Ectodermal cell (in vitro differentiated cells): ENCODE results near the gene ZDHHC5.

Experiments
- H3K27ac ChIP-seq: 2 replicates; pipeline ENCODE4 v1.7.0; 2013; ENCODE audit warnings: mild to moderate bottlenecking, low read depth, low read length; ENCODE audit not compliant: insufficient read depth, poor library complexity, severe bottlenecking
- H3K27me3 ChIP-seq: 2 replicates; pipeline ENCODE4 v1.7.0; 2013; ENCODE audit warnings: mild to moderate bottlenecking, low read length; ENCODE audit not compliant: insufficient read depth, control insufficient read depth, poor library complexity, severe bottlenecking
- H3K36me3 ChIP-seq: one replicate; pipeline ENCODE4 v1.7.0; 2013; ENCODE audit warnings: low read length; ENCODE audit not compliant: control insufficient read depth, insufficient read depth
- H3K4me1 ChIP-seq: one replicate; pipeline ENCODE4 v1.7.0; 2013; ENCODE audit warnings: low read length; ENCODE audit not compliant: control insufficient read depth, insufficient read depth
- H3K4me3 ChIP-seq: 2 replicates; pipeline ENCODE4 v1.7.0; 2013; ENCODE audit warnings: low read depth, low read length, control low read depth; ENCODE audit not compliant: insufficient read depth
- H3K9me3 ChIP-seq: 2 replicates; pipeline ENCODE4 v1.7.0; 2013; ENCODE audit warnings: mild to moderate bottlenecking, low read length, moderate library complexity; ENCODE audit not compliant: control insufficient read depth
- WGBS, 2 experiments: methylation state at CpG; one replicate each; pipeline ENCODE4 v1.1.7; 2013; ENCODE audit warnings: missing lambda C conversion rate in 2 of 2; 5-methylcytosine and 5-hydroxymethylcytosine counted together

The ZDHHC5 gene

GRCh38 chr11:57634311-57634710 is 33.6 kb upstream of the ZDHHC5 start:
- no peak overlapping the region for H3K27ac ChIP-seq
- H3K36me3 ChIP-seq, result no peaks in the 10 kb centered on the region
- peaks cover 11% of the 10 kb centered on the region for H3K4me1 ChIP-seq
- H3K4me3 ChIP-seq, result no peak overlapping the region
- H3K9me3 ChIP-seq, result no peaks in the 10 kb centered on the region
- H3K27me3 ChIP-seq, result no peaks in the 10 kb centered on the region

DNA sequence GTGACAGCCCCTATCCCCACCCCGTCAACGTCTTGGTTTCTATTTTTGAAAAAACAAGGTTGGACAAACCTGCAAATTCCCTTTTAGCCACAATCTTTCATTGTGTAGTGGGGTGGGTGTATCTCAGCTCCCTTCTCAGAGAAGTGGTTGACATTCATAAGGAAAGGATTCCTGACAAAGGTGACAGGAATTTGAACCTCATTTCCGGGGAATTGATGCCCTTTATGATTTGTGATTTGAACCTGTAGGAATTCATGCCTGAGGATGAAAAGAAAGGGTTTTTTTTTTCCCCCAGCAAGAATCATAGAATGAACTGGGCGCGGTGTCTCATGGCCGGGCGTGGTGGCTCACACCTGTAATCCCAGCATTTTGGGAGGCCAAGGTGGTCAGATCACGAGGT is 32.7 kb upstream of the ZDHHC5 start:
- H3K9me3 ChIP-seq, result no peaks in the 10 kb centered on the region
- no peak overlapping the region for H3K27ac ChIP-seq
- peaks cover 11% of the 10 kb centered on the region for H3K4me1 ChIP-seq
- H3K27me3 ChIP-seq, result no peaks in the 10 kb centered on the region
- H3K4me3 ChIP-seq, result no peak overlapping the region
- 92 to 95% methylated on average over 8 of the region's 8 CpGs for WGBS, 2 experiments
- no peaks in the 10 kb centered on the region for H3K36me3 ChIP-seq

- peak overlapping the region; percentile 95 for H3K4me3 ChIP-seq
- 11 to 14% methylated on average over 18 of the region's 18 CpGs for WGBS, 2 experiments
- H3K27ac ChIP-seq, result peak overlapping the region; percentile 98
- H3K4me1 ChIP-seq, result peaks cover 27% of the 10 kb centered on the region
- H3K27me3 ChIP-seq, result no peaks in the 10 kb centered on the region
- no peaks in the 10 kb centered on the region for H3K9me3 ChIP-seq
- no peaks in the 10 kb centered on the region for H3K36me3 ChIP-seq
These were observed 30.3 kb upstream of the ZDHHC5 start for GRCh38 chr11:57637626-57638004.

DNA sequence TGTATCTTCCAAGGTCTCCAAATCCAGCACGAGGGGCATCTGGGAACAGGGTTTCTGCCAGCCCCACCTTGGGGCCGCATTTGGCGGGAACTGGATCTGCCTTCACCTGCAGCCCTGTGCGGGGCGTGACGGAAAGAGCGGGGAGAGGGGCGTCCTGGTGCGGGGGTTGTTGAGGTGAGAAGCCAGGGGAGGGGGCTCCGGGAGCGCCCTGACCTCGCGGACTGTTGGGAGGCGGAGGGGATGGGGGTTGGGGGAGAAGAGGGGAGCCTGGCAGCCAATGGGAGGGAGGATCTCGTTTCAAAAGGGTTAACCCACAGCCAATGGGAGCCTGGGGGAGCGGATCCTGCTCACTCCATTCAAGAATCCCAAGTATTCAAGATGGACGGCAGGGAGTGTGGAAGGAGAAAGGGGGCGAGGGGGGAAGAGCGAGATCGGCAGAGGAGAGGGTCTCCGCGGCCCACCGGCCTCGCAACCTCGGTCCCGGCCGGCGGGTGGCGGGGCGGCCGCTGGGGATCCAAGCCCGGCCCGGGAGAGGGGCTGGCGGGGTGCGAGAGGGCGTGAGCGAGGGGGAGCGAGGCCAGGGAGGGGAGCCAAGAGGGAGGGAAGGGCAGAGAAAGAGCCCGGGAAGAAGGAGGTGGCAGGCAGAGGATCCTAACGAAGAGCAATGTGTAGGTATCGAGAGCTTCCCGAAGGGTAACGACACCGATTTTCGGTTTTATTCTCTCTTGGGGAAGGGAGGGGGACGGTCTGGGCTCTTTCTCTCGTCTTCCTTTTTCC is 29.7 kb upstream of the ZDHHC5 start:
- Histone ChIP-seq H3K27me3 (no peaks in the 10 kb centered on the region), H3K9me3 (no peaks in the 10 kb centered on the region), H3K36me3 (no peaks in the 10 kb centered on the region), H3K4me1 (peaks cover 27% of the 10 kb centered on the region), H3K4me3 (peak overlapping the region; percentile 95), H3K27ac (peak overlapping the region; percentile 98)
- 0% methylated on average over 47 of the region's 47 CpGs for WGBS, 2 experiments

DNA sequence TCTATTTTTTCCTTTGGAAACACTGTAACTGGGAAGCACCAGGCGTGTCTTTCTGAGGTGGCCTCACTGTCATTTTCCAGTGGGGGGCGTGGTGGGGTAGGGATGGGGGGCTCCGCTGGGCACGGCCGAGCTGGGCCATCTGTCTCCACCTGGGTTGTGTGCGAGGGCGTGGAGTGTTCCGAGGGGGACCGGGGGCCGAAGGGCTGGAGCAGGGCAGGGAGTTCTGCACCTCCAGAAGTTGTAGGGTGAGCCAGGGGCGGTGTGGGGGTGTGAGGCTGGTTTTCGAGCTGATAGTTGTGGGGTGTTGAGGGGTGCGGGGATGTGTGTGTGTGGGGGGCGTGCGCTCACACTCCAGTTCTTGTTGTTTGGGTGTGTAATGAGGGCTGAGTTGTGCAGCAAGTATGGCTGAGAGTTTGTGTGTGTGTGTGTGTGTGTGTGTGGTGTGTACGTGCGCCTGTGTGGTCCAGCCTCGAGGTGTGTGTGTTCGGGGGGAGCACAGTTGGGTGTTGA is 29.0 kb upstream of the ZDHHC5 start:
- H3K36me3 ChIP-seq, result no peaks in the 10 kb centered on the region
- H3K27me3 ChIP-seq, result no peaks in the 10 kb centered on the region
- peak overlapping the region; percentile 95 for H3K4me3 ChIP-seq
- H3K27ac ChIP-seq, result peak overlapping the region; percentile 98
- H3K4me1 ChIP-seq, result peaks cover 27% of the 10 kb centered on the region
- 1% methylated on average over 19 of the region's 19 CpGs for WGBS, 2 experiments
- no peaks in the 10 kb centered on the region for H3K9me3 ChIP-seq

DNA sequence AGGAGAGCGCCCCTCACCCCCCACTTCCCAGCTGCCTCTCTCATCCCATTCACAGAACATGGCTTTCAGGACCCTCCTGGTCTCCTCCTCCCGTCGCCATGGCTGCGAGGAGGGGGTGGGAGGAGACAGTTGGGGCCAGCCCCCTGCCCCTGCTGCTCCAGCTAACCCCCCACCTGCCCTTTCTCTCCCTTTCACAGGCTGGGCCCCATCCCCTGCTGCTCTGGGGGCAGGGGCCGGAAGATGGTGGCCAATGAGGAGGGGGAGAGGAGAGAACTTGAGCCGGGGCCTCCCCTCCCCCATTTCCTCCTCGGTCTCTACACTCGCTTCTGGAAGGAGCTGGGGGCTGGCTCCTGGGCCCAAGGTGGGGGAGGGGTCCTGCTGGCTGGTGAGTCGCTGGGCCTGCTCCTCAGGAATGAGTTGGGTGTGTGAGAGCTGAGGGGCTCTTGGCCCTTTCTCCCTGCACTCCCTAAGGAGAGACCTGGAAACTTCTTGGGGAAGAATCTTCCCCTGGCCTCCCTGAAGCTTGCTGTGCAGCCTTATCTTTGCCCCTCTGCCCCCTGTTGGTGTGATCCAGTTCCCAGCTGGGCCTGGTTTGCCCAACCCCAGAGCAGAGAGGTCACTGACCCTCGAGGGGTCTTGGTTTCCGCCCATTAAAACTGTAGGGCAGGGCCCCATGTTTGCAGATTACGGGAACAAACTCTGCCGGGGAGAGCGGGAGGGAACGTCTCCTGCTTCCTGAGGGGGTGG is 28.4 kb upstream of the ZDHHC5 start:
- no peaks in the 10 kb centered on the region for H3K36me3 ChIP-seq
- H3K27ac ChIP-seq, result peak overlapping the region; percentile 98
- no peaks in the 10 kb centered on the region for H3K9me3 ChIP-seq
- no peaks in the 10 kb centered on the region for H3K27me3 ChIP-seq
- WGBS, 2 experiments, result 0 to 1% methylated on average over 15 of the region's 15 CpGs
- H3K4me1 ChIP-seq, result peaks cover 28% of the 10 kb centered on the region
- peak overlapping the region; percentile 95 for H3K4me3 ChIP-seq

GRCh38 chr11:57640068-57640800 is 27.7 kb upstream of the ZDHHC5 start:
- no peaks in the 10 kb centered on the region for H3K27me3 ChIP-seq
- H3K36me3 ChIP-seq, result no peaks in the 10 kb centered on the region
- H3K4me3 ChIP-seq, result peak overlapping the region; percentile 95
- 5 to 7% methylated on average over 9 of the region's 9 CpGs for WGBS, 2 experiments
- no peaks in the 10 kb centered on the region for H3K9me3 ChIP-seq
- H3K27ac ChIP-seq, result peak overlapping the region; percentile 98
- H3K4me1 ChIP-seq, result peaks cover 33% of the 10 kb centered on the region

DNA sequence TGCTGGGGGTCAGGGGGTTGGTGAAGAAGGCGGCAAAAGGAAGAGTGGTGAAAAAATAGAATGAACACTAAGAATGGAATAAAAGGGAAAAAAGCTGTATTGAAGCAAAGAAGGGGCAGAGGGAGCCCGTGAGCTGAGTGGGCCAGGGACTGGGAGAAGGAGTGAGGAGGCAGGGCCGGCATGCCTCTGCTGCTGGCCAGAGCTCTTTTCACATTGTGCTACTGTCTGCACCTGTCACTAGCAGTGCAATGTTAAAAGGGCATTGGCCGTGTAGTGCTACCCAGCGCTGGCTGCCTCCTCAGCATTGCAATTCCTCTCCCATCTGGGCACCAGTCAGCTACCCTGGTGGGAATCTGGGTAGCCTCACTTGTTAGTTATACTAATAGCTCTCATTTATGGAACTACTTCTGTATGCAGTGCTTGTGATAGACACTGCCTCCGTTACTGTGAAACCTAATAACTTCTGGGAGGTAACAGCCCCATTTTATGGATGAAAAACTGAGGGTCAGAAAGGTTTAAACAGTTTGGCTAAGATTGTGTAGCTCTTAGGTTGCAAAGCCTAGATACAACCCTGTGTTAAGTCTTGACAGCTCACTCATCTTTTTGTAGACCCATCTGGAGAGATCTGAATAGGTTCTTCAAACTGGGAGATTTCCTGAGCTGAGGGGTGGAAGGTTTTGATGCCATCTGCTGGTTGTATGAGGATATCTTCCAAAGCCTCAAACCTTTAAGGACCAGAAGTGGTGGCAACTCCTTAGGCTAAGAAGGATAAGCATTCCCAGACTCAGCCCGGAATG is 26.7 kb upstream of the ZDHHC5 start:
- no peaks in the 10 kb centered on the region for H3K27me3 ChIP-seq
- no peaks in the 10 kb centered on the region for H3K36me3 ChIP-seq
- peaks cover 43% of the 10 kb centered on the region for H3K4me1 ChIP-seq
- H3K9me3 ChIP-seq, result no peaks in the 10 kb centered on the region
- WGBS, 2 experiments, result 49 to 56% methylated on average over 7 of the region's 7 CpGs
- no peak overlapping the region for H3K27ac ChIP-seq
- H3K4me3 ChIP-seq, result peak overlapping the region; percentile 95

GRCh38 chr11:57643802-57644201 is 24.1 kb upstream of the ZDHHC5 start:
- no peaks in the 10 kb centered on the region for H3K9me3 ChIP-seq
- no peak overlapping the region for H3K27ac ChIP-seq
- 87 to 89% methylated on average over 3 of the region's 3 CpGs for WGBS, 2 experiments
- no peak overlapping the region for H3K4me3 ChIP-seq
- H3K27me3 ChIP-seq, result no peaks in the 10 kb centered on the region
- no peaks in the 10 kb centered on the region for H3K36me3 ChIP-seq
- peaks cover 56% of the 10 kb centered on the region for H3K4me1 ChIP-seq
